PC-9 (cell line): ENCODE data around the gene PEPD.

ENCODE experiments used
- CTCF ChIP-seq: fragments of 200-600 bp; sonication (generic); conservative IDR thresholded peaks from 2 replicates; pipeline ENCODE4 v1.6.1; 2017; ENCODE audit warnings: mixed run types, antibody characterized with exemption, mild to moderate bottlenecking, moderate library complexity
- EZH2 ChIP-seq: fragments of 200-600 bp; sonication (generic); IDR thresholded peaks from 2 replicates; pipeline ENCODE4 v1.8.0; 2017; ENCODE audit warnings: antibody characterized with exemption, low read depth

GRCh38 chr19:33488826-33489225, 32.8 kb downstream of the PEPD start:
- no peak for TF ChIP-seq CTCF
- TF ChIP-seq EZH2, result no peak
